K562 (cell line): ENCODE results near the gene ADD1. TPM values are rescaled to one million over a fixed set of nuclear protein-coding genes. Genes with fewer than 3 reads are reported as not detected.

ENCODE experiments used
- ATAC-seq: fragments of 200-7000 bp; cut with Tn5 transposase; 3 replicates; pipeline ENCODE4 v1.9.1; 2020; ENCODE audit warnings: moderate library complexity
- BruUV-seq: library from RNA; stranded (reverse); fragments of 400-500 nt; replicated peaks from 2 replicates; lab custom pipeline; 2021; lab: Mats Ljungman, UMichigan
- CTCF ChIA-PET: fragments of 300-600 bp; formaldehyde crosslinking; extraction: SDS; loops from one replicate; lab custom pipeline; 2021; ENCODE audit warnings: low intra/inter-chr PET ratio; lab: Yijun Ruan, JAX
- POLR2A ChIA-PET: fragments of 300-600, 350-650 bp; sonication (Branson Sonifier 250); formaldehyde crosslinking; extraction: SDS; loops from one replicate; lab custom pipeline; 2021; ENCODE audit warnings: antibody characterized with exemption, inconsistent platforms; lab: Yijun Ruan, JAX
- DNase-seq, 4 experiments: peaks; one replicate each; pipeline versions ENCODE4 v3.0.0 to v3.0.0-alpha.2; 2011 to 2018; ENCODE audit warnings: low spot score in 3 of 4, mixed read lengths in 3 of 4; ENCODE audit errors: extremely low read depth in 1 of 4
- FAIRE-seq: peaks from 2 replicates; lab custom pipeline; 2011; peaks lifted over from hg19 to GRCh38; lab: Jason Lieb, UNC
- H2AFZ ChIP-seq: 2 replicates; pipeline ENCODE4 v1.6.0; 2011; ENCODE audit warnings: low read depth, low read length, control low read depth, inconsistent platforms
- H3K27ac ChIP-seq: fragments of 200-600 bp; 3 replicates; pipeline ENCODE4 v1.8.0; 2011; ENCODE audit warnings: low read depth, mild to moderate bottlenecking, control low read depth, inconsistent platforms, low read length, moderate library complexity, mixed read lengths; ENCODE audit errors: extremely low read depth
- H3K27me3 ChIP-seq, 2 experiments: fragments of 300-600 bp in 1 of 2; 2 replicates in 1 of 2; 3 replicates in 1 of 2; pipeline versions ENCODE4 v1.6.0 to v1.8.0; 2011; ENCODE audit warnings: inconsistent platforms in 2 of 2, low read length in 2 of 2, mild to moderate bottlenecking in 1 of 2, mixed read lengths in 1 of 2, moderate library complexity in 1 of 2; ENCODE audit not compliant: control insufficient read depth in 2 of 2, insufficient read depth in 2 of 2
- H3K36me3 ChIP-seq: fragments of 300-600 bp; 3 replicates; pipeline ENCODE4 v1.8.0; 2011; ENCODE audit warnings: mild to moderate bottlenecking, low read length, inconsistent platforms; ENCODE audit not compliant: control insufficient read depth, insufficient read depth
- H3K4me1 ChIP-seq, 2 experiments: fragments of 200-600 bp in 1 of 2; replicated peaks in 1 of 2; 2 replicates in 1 of 2; 3 replicates in 1 of 2; pipeline versions ENCODE4 v1.5.1 to v1.8.0; 2011; ENCODE audit warnings: inconsistent platforms in 2 of 2, low read length in 2 of 2, mild to moderate bottlenecking in 1 of 2, mixed read lengths in 1 of 2, moderate library complexity in 1 of 2; ENCODE audit not compliant: control insufficient read depth in 2 of 2, insufficient read depth in 2 of 2
- H3K4me2 ChIP-seq: 2 replicates; pipeline ENCODE4 v1.6.1; 2011; ENCODE audit warnings: low read length, control low read depth, inconsistent platforms, mixed read lengths; ENCODE audit not compliant: insufficient read depth
- H3K4me3 ChIP-seq: fragments of 200-600 bp; sonication (generic), shearing (Covaris generic); 2 replicates; pipeline ENCODE4 v1.5.1; 2016; ENCODE audit warnings: control low read depth, inconsistent platforms
- H3K79me2 ChIP-seq: fragments of 200-600 bp; 3 replicates; pipeline ENCODE4 v1.8.0; 2011; ENCODE audit warnings: low read length, inconsistent platforms; ENCODE audit not compliant: control insufficient read depth, insufficient read depth
- H3K9ac ChIP-seq, 2 experiments: 2 replicates each; pipeline versions ENCODE4 v1.6.0 to v1.6.1; 2011; ENCODE audit warnings: low read depth in 2 of 2, low read length in 2 of 2, control low read depth in 1 of 2, inconsistent platforms in 1 of 2, mild to moderate bottlenecking in 1 of 2, mixed read lengths in 1 of 2; ENCODE audit not compliant: insufficient read depth in 1 of 2
- H3K9me1 ChIP-seq: one replicate; pipeline ENCODE4 v1.6.0; 2011; ENCODE audit warnings: inconsistent platforms, mild to moderate bottlenecking, low read length, moderate library complexity; ENCODE audit not compliant: control insufficient read depth, insufficient read depth
- H3K9me3 ChIP-seq: replicated peaks from 2 replicates; pipeline ENCODE4 v1.5.1; 2011; ENCODE audit warnings: low read depth, low read length, inconsistent platforms; ENCODE audit not compliant: control insufficient read depth, insufficient read depth
- H4K20me1 ChIP-seq: replicated peaks from 2 replicates; pipeline ENCODE4 v1.6.1; 2011; ENCODE audit warnings: low read length, inconsistent platforms, mixed read lengths; ENCODE audit not compliant: control insufficient read depth, insufficient read depth
- KAT2B ChIP-seq: IDR thresholded peaks from one replicate; pipeline ENCODE4 v1.6.1; 2012; ENCODE audit warnings: low read depth, mild to moderate bottlenecking, control low read depth, inconsistent platforms, low read length, moderate library complexity
- PCBP1 ChIP-seq: fragments of 200-400 bp; formaldehyde crosslinking; IDR thresholded peaks from 2 replicates; pipeline ENCODE4 v1.6.1; 2018; ENCODE audit warnings: mild to moderate bottlenecking, low read depth, low read length; ENCODE audit not compliant: poor library complexity, severe bottlenecking
- POLR2G ChIP-seq: fragments of 200-400 bp; formaldehyde crosslinking; IDR thresholded peaks from 2 replicates; pipeline ENCODE4 v1.6.1; 2017; ENCODE audit warnings: low read depth, mild to moderate bottlenecking, antibody characterized with exemption, low read length, moderate library complexity
- RBM15 ChIP-seq: fragments of 200-400 bp; formaldehyde crosslinking; IDR thresholded peaks from 2 replicates; pipeline ENCODE4 v1.6.1; 2018; ENCODE audit warnings: mild to moderate bottlenecking, low read length, moderate library complexity; ENCODE audit not compliant: insufficient read depth
- ZC3H11A ChIP-seq: IDR thresholded peaks from 2 replicates; pipeline ENCODE4 v1.6.1; 2012; ENCODE audit warnings: low read depth, low read length, improper control_type of control experiment
- WGBS: fragments of 100-300 bp; shearing (Covaris generic); methylation state at CpG from one replicate; pipeline ENCODE4 v1.1.6; 2016; ENCODE audit warnings: low coverage, mixed read lengths; ENCODE audit not compliant: insufficient coverage; ENCODE audit errors: missing lambda C conversion rate; 5-methylcytosine and 5-hydroxymethylcytosine counted together
- in situ Hi-C: fragments of 300-500 bp; cut with MboI; formaldehyde crosslinking; loops from 4 replicates; pipeline ENCODE4 v1.15.0; 2018; ENCODE audit warnings: inconsistent platforms, mixed read lengths
- intact Hi-C: fragments of 100-400 bp; cut with micrococcal nuclease; formaldehyde crosslinking; loops from 2 replicates; pipeline ENCODE4 v1.14.2; 2022
- polyA plus RNA-seq, 8 experiments: library from polyadenylated mRNA; depleted of rRNA in 4 of 8; stranded (reverse) in 5 of 8; unstranded in 3 of 8; fragments of >200 nt; fragmentation: Nextera tagmentation in 2 of 8; fragmentation: Illumina TruSeq in 1 of 8; extraction: Ambion mirVana in 2 of 8; extraction: Trizol in 1 of 8; gene quantifications; 2 replicates each; pipeline versions ENCODE4 v1.2.1 to v1.2.3, GENCODE V29; 2011 to 2014; ENCODE audit warnings: inconsistent platforms in 1 of 8, missing spikeins in 1 of 8
- total RNA-seq, 7 experiments: library from RNA; depleted of rRNA in 6 of 7; stranded (reverse); fragments of >200 nt in 6 of 7; fragmentation: Illumina TruSeq in 2 of 7; extraction: Trizol in 2 of 7; gene quantifications; 2 replicates each; pipeline versions ENCODE4 v1.2.1 to v1.2.3, GENCODE V29; 2011 to 2021; ENCODE audit warnings: low replicate concordance in 1 of 7
- TF ChIP-seq, protein P1 (sequence below): fragments of 250-450 bp; sonication (Bioruptor Pico); IDR thresholded peaks from 2 replicates; pipeline ENCODE4 v1.5.0; 2021
- TF ChIP-seq, protein P2 (sequence below): fragments of 450-650 bp; conservative IDR thresholded peaks from 2 replicates; pipeline ENCODE4 v1.6.1; 2016; ENCODE audit warnings: missing genetic modification characterization, low read depth, mild to moderate bottlenecking, control low read depth, missing compliant biosample characterization
- TF ChIP-seq, protein P3 (sequence below): fragments of 250-450 bp; sonication (Bioruptor Pico); IDR thresholded peaks from 2 replicates; pipeline ENCODE4 v1.8.0; 2022; ENCODE audit warnings: inconsistent platforms, mild to moderate bottlenecking, moderate library complexity, borderline replicate concordance

Gene ADD1
- total and polyA plus RNA-seq, 9 of the 15 experiments (the other 6 are each of a cell fraction or from before 2014, with no cell fraction given) = 17.5 to 153 (median 74.0) TPM

DNA sequence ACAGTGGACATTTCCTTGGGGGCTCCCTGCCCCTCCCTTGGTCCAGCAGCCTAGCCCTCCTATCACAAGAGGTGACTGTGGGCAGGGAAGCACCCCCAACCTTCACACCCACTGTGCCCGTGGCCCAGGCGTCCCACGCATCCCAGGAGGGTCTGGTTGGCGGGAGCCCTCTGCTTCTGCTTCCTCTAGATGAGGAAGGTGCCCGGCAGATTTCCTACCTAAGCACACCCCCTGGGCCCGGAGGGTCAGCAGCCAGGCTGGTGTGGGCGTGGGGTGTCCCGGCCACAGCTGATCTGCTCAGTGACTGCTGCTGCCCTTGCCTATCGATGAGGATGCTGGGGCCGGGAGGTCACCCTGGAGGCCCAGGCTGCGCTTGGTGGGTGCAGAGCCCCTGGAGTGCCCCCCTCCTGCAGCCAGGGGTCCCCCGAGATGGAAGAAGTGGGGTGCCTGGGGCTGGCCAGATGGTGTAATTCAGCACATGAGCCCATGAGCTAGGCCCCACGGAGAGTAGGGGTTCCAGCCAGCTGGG, 38.6 kb upstream of the ADD1 start:
- Histone ChIP-seq H3K27me3 (no peaks in the 10 kb centered on the region), H3K36me3 (no peaks in the 10 kb centered on the region), H2AFZ (no peak overlapping the region), H3K4me3 (no peak overlapping the region), H3K27ac (no peak overlapping the region), H4K20me1 (peaks cover 10% of the 10 kb centered on the region; the same call in 1 of the 2 replicates), H3K9ac (peak overlapping the region in 1 of 2 experiments; percentile 35; a peak in 1 of 4 replicates), H3K79me2 (no peaks in the 10 kb centered on the region; the same call in 2 of the 3 replicates), H3K4me1 (peaks cover 16 to 72% of the 10 kb centered on the region in 2 experiments; a peak in 4 of 5 replicates), H3K4me2 (no peak overlapping the region), H3K9me1 (peaks cover 5% of the 10 kb centered on the region), H3K9me3 (no peaks in the 10 kb centered on the region)
- in situ Hi-C loops (no loop called here), intact Hi-C loops (no loop called here)
- CTCF ChIA-PET = no interaction called here
- 86% methylated on average over 13 of the region's 13 CpGs for WGBS
- DNase-seq (no peak), FAIRE-seq (no peak), ATAC-seq (no peak)
- TF ChIP-seq ZC3H11A (no peak), POLR2G (0 out of 2 replicates have a peak, but pooled peaks have one; percentile 8)
- BruUV-seq = no TSS peak
- POLR2A ChIA-PET = interaction anchor here (0.6 to 1.1 kb wide), 2 partner anchors 12 kb away, joined by 3 read pairs; partner anchors contain the start of gene SH3BP2

DNA sequence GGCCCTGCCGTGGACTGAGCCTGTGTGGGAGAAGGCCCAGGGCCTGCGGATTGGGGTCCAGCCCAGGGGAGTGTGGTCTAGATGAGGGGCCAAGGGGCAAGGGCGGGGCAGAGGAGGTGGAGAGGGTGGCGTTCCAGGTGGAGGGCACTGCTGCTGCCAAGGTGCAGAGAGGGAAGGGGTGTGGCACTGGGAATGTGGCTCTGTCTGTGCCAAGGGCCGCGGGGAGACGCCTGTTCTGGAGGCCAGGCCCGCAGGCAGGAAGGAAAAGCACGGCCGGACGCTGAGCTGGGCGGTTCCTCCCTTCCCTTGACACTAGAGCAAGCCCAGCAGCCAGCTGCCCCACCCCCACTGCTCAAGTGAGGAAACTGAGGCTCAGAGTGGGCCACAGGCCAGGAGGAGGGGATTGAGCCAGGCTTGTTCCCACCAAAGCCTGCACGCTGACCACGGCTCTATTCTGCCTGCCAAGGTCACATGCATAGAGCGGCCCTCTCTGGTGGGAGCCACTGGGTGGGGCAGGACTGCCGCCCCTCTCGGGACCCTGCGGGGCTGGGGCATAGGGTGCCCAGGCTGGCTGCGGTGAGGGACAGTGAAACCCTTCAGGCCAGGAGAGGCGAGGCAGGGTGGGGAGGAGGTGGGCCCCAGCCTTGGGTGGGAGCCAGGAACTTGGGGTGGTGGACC, 37.8 kb upstream of the ADD1 start:
- TF ChIP-seq, protein P1, sequence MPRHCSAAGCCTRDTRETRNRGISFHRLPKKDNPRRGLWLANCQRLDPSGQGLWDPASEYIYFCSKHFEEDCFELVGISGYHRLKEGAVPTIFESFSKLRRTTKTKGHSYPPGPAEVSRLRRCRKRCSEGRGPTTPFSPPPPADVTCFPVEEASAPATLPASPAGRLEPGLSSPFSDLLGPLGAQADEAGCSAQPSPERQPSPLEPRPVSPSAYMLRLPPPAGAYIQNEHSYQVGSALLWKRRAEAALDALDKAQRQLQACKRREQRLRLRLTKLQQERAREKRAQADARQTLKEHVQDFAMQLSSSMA (CRISPR knock-in tag) = no peak
- TF ChIP-seq, protein P2, sequence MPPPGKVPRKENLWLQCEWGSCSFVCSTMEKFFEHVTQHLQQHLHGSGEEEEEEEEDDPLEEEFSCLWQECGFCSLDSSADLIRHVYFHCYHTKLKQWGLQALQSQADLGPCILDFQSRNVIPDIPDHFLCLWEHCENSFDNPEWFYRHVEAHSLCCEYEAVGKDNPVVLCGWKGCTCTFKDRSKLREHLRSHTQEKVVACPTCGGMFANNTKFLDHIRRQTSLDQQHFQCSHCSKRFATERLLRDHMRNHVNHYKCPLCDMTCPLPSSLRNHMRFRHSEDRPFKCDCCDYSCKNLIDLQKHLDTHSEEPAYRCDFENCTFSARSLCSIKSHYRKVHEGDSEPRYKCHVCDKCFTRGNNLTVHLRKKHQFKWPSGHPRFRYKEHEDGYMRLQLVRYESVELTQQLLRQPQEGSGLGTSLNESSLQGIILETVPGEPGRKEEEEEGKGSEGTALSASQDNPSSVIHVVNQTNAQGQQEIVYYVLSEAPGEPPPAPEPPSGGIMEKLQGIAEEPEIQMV (tag) = no peak
- TF ChIP-seq, protein P3, sequence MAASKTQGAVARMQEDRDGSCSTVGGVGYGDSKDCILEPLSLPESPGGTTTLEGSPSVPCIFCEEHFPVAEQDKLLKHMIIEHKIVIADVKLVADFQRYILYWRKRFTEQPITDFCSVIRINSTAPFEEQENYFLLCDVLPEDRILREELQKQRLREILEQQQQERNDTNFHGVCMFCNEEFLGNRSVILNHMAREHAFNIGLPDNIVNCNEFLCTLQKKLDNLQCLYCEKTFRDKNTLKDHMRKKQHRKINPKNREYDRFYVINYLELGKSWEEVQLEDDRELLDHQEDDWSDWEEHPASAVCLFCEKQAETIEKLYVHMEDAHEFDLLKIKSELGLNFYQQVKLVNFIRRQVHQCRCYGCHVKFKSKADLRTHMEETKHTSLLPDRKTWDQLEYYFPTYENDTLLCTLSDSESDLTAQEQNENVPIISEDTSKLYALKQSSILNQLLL (CRISPR knock-in tag) = no peak
- TF ChIP-seq PCBP1 (peak; percentile 56), RBM15 (no peak), KAT2B (no peak)
- TF ChIP-seq, all 486 proteins: peak for 1
- CTCF ChIA-PET = no interaction called here
- WGBS = 74% methylated on average over 17 of the region's 20 CpGs

More for the DNA sequence above, 37.8 kb upstream of the ADD1 start:
- no peak for ATAC-seq
- Histone ChIP-seq H3K27me3 (no peaks in the 10 kb centered on the region), H3K4me2 (no peak overlapping the region), H4K20me1 (peaks cover 10% of the 10 kb centered on the region; the same call in 1 of the 2 replicates), H3K9me3 (no peaks in the 10 kb centered on the region), H3K4me1 (peaks cover 11 to 72% of the 10 kb centered on the region in 2 experiments; a peak in 4 of 5 replicates), H3K27ac (no peak overlapping the region), H3K36me3 (no peaks in the 10 kb centered on the region), H2AFZ (no peak overlapping the region), H3K9ac (no peak overlapping the region), H3K4me3 (no peak overlapping the region), H3K9me1 (peaks cover 5% of the 10 kb centered on the region), H3K79me2 (no peaks in the 10 kb centered on the region; the same call in 2 of the 3 replicates)
- intact Hi-C loops (no loop called here), in situ Hi-C loops (no loop called here)
- POLR2A ChIA-PET = interaction anchor here (0.6 to 1.0 kb wide), 2 partner anchors 11 to 28 kb away, joined by 3 to 4 read pairs; no protein-coding TSS in a partner anchor
- no TSS peak for BruUV-seq
- FAIRE-seq = no peak
- no peak for DNase-seq
